Gastroesophageal sphincter (tissue), 3 donors: ENCODE measurements around the gene MOB3A.

Experiments
- CTCF ChIP-seq, 4 experiments: fragments of 200-600 bp in 2 of 4; fragments of 450-650 bp in 2 of 4; sonication (generic) in 1 of 4; IDR thresholded peaks; one replicate each; pipeline ENCODE4 v1.5.1; 2017 to 2019; ENCODE audit warnings: antibody characterized with exemption in 4 of 4, mild to moderate bottlenecking in 2 of 4, moderate library complexity in 2 of 4
- POLR2A ChIP-seq, 2 donors: fragments of 450-650 bp; IDR thresholded peaks; one replicate each; pipeline ENCODE4 v1.6.1; 2017; ENCODE audit warnings: antibody characterized with exemption in 2 of 2, mild to moderate bottlenecking in 2 of 2, moderate library complexity in 1 of 2
- POLR2AphosphoS5 ChIP-seq: sonication (generic); formaldehyde crosslinking; IDR thresholded peaks from one replicate; pipeline ENCODE4 v1.6.1; 2017; ENCODE audit warnings: antibody characterized with exemption

DNA sequence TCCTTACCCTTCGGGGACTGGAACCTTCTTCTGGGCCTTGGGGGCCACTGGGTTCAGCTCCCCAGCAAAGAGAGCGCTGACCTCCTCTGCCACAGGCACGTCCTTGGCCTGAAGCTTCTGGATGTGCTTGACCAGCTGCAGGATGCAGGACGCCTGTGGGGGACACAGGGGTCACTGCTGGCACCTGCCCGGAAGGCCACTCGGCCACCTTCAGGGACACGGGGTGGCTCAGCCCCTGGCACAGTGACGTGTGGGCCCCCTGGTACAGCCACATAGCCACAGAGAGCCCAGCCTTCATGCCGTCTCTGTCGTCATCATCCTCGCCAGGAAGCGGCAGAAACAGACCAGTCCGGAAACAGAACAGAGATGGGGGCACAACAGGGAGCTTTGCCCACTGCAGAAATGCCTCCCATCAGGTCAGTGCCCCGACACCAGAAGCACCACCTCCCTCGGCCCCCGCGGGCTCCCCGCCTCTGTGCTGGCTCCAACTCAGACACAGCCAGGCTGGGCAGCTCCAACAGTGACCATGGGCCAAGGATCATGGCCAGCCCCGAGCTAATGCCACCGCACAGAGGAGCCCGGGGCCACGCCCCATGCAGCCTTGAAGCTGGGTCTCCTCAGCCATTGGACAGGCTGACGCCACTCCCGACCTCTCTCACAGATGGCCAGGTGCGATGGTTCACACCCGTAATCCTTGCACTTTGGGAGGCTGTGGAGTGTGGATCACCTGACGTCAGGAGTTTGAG, 21.3 kb upstream of the MOB3A start:
- TF ChIP-seq CTCF (IDR thresholded peaks at IDR 0.05) (no peak), POLR2AphosphoS5 (no peak), POLR2A (IDR thresholded peaks at IDR 0.05) (no peak)
